ENCODE data around the gene ZNF569.

The ZNF569 gene

GRCh38 chr19:37362733-37363132, 104.5 kb downstream of the ZNF569 start:
- H3K36me3 ChIP-seq (ENCODE audit: control insufficient read depth in 4 of 4, insufficient read depth in 4 of 4, low read length in 3 of 4), result peaks cover 31 to 65% (median 51%) of the 10 kb centered on the region in 4 experiments
- H3K4me3 ChIP-seq (ENCODE audit: control insufficient read depth in 1 of 7, extremely low read depth in 1 of 7, insufficient read depth in 4 of 7, low read depth in 2 of 7, low read length in 6 of 7), result no peak overlapping the region
- no peaks in the 10 kb centered on the region for H3K4me1 ChIP-seq (ENCODE audit: control extremely low read depth in 1 of 4, control insufficient read depth in 4 of 4, insufficient read depth in 4 of 4, low read length in 3 of 4)
- H3K9me3 ChIP-seq (ENCODE audit: control extremely low read depth in 1 of 5, control insufficient read depth in 4 of 5, insufficient read depth in 2 of 5, low read depth in 1 of 5, low read length in 4 of 5), result peaks cover 13 to 59% (median 47%) of the 10 kb centered on the region in 5 experiments
- CTCF ChIA-PET, result no interaction called here
- 95% methylated on average over 6 of the region's 6 CpGs for WGBS (ENCODE audit: insufficient coverage)
- POLR2A ChIA-PET, result no interaction called here
- H3K27ac ChIP-seq (ENCODE audit: insufficient read depth in 1 of 2, low read depth in 1 of 2, low read length in 2 of 2, poor library complexity in 1 of 2, severe bottlenecking in 2 of 2), result no peak overlapping the region
- DNase-seq, result no peak
- H3K27me3 ChIP-seq (replicated peaks in 2 of 5; ENCODE audit: control insufficient read depth in 4 of 5, insufficient read depth in 5 of 5, low read length in 4 of 5), result no peaks in the 10 kb centered on the region

GRCh38 chr19:37361994-37362393, 105.2 kb downstream of the ZNF569 start:
- Histone ChIP-seq H3K4me1 (ENCODE audit: control extremely low read depth in 1 of 4, control insufficient read depth in 4 of 4, insufficient read depth in 4 of 4, low read length in 3 of 4) (no peaks in the 10 kb centered on the region), H3K27me3 (replicated peaks in 2 of 5; ENCODE audit: control insufficient read depth in 4 of 5, insufficient read depth in 5 of 5, low read length in 4 of 5) (no peaks in the 10 kb centered on the region), H3K27ac (ENCODE audit: insufficient read depth in 1 of 2, low read depth in 1 of 2, low read length in 2 of 2, poor library complexity in 1 of 2, severe bottlenecking in 2 of 2) (no peak overlapping the region), H3K36me3 (ENCODE audit: control insufficient read depth in 4 of 4, insufficient read depth in 4 of 4, low read length in 3 of 4) (peaks cover 34 to 73% (median 54%) of the 10 kb centered on the region in 4 experiments), H3K4me3 (ENCODE audit: control insufficient read depth in 1 of 7, extremely low read depth in 1 of 7, insufficient read depth in 4 of 7, low read depth in 2 of 7, low read length in 6 of 7) (no peak overlapping the region), H3K9me3 (ENCODE audit: control extremely low read depth in 1 of 5, control insufficient read depth in 4 of 5, insufficient read depth in 2 of 5, low read depth in 1 of 5, low read length in 4 of 5) (peaks cover 17 to 66% (median 54%) of the 10 kb centered on the region in 5 experiments)
- POLR2A ChIA-PET, result no interaction called here
- no peak for DNase-seq
- 100% methylated on average over 1 of the region's 1 CpG for WGBS (ENCODE audit: insufficient coverage)
- CTCF ChIA-PET, result no interaction called here

Measured in common myeloid progenitor, CD34-positive (primary cell).